Kidney glomerular epithelial cell (primary cell): ENCODE results near the gene TENT5A.
"Not testable (repeated sequence)": the region's sequence is repeated elsewhere in the genome, so short reads cannot be mapped to it uniquely, and the experiment has no call there.

Source experiments
- DNase-seq: peaks from one replicate; lab custom pipeline; 2025; lab: John Stamatoyannopoulos, UW

Gene TENT5A

GRCh38 chr6:81750681-81751387 lies 1.6 kb downstream of the TENT5A start:
- no peak for DNase-seq

DNA sequence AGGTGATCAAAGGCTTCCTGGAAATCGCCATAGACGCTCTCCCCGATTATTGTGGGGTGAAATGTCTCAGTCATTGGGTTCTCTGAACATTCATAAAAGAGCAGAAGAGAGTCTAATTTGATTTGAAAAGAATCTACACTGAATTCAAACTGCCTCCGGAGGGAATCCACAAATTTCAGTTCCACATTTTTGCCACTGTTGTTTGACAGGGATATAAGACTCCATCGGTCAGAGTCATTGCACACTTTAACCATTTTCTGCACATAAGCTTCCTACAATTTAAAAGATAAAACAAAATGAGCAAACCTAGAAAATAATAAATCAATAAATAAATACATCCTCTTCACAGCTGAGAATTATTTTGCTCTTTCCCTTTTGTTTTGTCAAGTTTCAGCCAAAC lies 2.3 kb downstream of the TENT5A start:
- DNase-seq, result no peak

- DNase-seq, result no peak
These were observed 2.8 kb downstream of the TENT5A start for GRCh38 chr6:81749707-81750106.

DNA sequence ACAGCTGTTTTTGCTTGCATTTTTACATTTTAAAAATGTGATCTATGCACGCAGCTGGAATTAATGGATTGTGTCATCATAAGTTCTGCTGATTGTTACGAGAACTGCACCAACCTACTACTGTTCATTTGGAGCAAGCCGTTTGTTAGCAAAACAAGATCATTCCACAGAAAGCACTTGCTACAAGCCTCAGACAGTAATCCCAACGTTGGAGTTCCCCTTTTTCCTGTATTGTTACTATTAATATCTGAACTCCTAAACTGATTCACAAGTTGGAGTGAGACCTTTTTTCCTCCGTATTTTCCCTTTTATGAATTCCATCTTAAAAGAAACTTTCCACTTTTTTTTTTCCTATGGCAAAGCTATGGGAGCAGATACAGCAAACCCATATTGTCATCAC lies 3.5 kb downstream of the TENT5A start:
- DNase-seq, result no peak

DNA sequence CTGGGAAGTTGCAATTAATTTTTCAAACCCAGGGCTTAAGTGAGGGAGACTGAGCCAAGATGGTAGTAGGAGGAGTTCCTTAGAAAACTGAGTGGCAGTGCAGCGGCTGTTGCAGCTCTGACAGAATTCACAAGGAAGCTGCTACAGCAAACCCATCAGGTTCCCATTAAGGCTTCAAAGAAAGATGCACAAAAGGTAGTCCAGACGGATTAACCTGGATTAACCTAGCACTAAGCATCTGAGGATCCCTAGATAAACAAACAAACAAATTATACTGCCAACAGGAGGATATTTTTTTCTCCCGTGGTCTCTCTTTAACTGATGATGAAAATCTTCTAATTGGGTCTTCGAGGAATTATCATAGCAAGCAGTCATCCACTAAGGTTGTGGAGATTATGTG lies 5.2 kb downstream of the TENT5A start:
- DNase-seq, result no peak

DNA sequence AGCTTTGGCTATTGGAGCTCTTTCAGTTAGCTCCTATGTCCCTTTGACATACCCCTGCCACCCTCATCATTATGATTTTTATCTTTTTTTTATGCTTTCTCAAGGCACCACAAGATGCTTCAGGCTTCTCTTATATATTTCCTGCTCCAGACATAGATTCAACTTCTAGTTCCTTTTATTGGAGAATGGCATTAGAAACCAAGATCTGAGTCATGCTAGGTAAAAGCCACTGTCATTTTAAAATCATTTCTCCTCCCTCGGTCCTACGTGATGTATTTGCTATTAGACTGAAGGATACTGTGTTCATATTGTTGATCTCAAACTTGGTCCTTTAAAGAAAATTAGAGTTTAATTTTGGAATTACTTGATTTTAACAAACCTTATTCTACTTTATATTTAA lies 8.3 kb downstream of the TENT5A start:
- DNase-seq, result no peak

DNA sequence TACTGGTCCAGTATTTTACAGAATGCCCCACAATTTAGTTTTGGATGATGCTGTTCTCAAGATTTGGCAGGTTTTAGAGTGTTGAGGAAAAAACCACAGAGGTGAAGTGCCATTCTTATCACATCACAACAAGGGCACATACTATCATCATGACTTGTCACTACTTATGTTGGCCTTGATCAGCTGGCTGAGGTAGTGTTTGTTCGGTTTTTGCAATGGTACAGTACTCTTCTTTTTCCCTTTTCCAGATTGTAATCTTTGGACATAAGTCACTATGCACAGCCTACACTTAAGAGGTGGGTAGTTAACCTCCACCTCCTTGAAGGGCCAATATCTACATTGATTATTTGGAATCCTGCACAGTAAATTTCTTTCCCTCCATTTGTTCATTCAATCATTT lies 8.8 kb downstream of the TENT5A start:
- no peak for DNase-seq

GRCh38 chr6:81741689-81742088 lies 10.8 kb downstream of the TENT5A start:
- no peak for DNase-seq

DNA sequence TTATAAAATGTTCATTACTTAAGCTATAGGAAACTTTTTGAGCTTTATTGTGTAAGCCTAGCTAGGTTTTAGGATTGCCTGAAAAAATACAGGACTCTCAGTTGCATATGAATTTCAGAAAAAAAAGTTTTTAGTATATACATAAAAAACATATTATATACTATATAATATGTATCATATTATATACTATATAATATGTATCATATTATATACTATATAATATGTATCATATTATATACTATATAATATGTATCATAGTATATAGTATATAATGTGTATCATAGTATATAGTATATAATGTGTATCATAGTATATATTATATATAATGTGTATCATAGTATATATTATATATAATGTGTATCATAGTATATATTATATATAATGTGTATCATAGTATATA lies 11.9 kb downstream of the TENT5A start:
- not testable (repeated sequence) for DNase-seq

DNA sequence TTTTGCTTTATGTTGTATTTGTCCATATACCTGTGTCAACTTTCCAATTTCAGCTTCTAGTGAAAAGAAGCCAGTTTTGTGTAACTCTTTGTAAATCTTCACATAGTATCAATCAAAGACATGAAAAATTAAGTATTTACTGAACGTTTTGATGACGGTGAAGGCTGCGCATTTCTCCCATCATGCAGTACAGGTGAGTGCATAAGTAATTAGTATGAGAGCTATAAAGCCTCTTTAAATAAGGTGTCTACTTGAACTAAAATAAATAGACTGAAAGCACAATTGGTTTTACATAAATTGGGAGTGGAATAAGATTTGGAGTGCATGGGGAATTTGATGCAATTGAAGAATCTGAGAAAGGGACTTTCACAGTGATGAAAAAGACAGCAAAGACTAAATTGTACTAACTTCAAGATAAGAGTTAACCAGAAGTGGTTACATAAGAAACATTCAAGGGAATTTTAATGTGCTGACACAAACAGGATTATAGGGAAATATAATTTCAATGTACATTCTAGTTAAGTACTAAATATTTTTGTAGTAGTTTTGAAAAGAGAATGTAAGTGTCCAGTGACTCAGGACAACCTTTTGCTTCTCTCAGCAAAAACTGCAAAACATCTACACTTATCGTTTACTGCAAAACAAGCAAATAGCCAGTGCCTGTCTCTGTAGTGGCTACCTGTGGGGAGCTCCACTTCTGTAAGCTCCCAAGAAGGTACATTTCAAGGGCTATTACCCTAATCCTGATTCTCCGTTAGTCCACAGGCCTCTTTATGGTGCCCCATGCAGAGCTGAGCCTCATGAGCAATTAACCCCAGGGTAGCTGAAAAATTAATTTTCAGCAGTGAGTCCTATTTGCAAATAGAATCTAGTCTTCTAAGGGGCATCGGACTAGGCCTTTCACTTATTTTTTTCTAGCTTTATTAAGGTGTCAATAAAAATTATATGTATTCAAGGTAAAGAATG lies 13.0 kb downstream of the TENT5A start:
- DNase-seq, result no peak

DNA sequence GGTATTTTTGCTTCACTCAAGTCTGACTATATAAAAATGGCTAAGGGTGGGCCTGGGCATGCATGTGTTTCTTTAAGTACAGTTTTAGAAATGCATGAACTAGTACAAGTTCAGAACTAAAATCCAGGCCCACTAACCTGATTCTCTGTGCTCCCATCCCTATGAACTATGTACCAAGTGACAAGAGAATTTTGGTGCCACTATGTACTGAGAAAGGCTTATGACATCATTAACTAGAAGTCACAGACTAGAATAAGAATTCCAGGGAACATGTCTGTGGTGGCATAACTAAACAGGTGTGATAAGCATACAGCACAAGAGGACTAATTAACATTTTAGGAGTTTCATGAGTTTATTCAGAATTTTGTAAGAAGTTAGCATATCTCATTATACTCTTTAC lies 16.1 kb downstream of the TENT5A start:
- no peak for DNase-seq

GRCh38 chr6:81735756-81736380 lies 16.6 kb downstream of the TENT5A start:
- no peak for DNase-seq

GRCh38 chr6:81734500-81735150 lies 17.9 kb downstream of the TENT5A start:
- DNase-seq, result no peak

- DNase-seq, result no peak
These were observed 18.4 kb downstream of the TENT5A start for GRCh38 chr6:81734081-81734480.

- DNase-seq, result no peak
These were observed 20.7 kb downstream of the TENT5A start for GRCh38 chr6:81731814-81732213.

DNA sequence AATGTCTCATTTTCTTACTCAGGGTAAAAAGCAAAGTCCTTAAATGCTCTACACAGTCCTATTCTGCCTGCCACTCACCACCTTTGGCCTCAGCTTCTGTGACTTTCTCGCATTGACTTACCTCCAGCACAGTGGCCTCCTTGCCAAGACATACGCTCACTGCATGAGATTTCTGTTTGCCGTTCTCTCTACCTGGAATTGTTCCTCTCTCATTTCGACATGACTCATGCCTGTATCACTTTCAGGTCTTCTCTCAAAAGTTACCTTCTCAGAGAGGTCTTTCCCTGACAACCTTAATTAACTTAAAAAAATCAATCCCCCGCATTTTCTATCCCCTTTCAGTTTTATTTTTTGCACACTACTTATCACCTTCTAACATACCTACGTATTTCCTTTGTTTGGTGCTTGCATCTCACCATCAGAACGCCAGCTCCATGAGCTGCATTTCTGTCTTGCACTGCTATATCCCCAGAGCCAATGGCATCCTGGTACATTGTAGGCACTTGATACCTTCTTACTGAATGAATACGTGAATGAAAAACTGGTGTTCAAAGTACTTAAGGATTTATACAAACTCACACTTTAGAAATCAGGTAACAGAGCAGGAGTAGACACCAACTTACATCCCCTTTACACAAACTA lies 24.5 kb downstream of the TENT5A start:
- DNase-seq, result no peak

- no peak for DNase-seq
These were observed 27.4 kb downstream of the TENT5A start for GRCh38 chr6:81725127-81725526.

DNA sequence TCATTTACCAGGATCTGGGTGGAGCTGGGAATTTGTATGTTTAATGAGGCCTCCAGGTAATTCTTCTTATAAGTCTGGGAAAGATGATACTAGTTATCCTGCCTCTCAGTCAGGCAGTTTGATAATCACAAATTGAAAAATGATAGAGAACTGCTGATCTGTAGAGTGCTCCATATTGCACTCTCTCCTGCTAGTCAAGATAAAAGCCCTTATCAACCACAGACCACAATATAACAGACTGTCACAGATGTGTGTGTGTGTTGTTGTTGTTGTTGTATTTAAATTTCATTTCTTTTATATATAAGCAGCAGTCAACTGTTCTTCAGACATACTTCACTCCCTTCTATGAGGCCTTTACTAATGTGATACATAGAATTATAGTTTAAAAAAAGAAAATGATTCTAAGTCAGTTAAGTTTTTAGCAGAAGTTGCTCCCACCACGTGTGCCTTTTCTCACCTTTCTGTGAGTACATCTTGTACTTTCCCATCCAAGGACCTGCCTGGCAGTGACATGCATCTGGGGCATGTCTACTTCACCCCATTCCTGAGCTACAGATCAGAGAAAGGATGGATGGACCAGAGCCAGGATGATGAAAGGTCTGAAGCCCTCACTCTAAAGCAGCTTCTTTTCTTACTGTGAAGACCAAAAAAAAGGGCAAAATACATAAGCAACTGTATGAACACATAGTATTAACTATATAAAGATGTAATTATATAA lies 29.8 kb downstream of the TENT5A start:
- DNase-seq, result no peak

DNA sequence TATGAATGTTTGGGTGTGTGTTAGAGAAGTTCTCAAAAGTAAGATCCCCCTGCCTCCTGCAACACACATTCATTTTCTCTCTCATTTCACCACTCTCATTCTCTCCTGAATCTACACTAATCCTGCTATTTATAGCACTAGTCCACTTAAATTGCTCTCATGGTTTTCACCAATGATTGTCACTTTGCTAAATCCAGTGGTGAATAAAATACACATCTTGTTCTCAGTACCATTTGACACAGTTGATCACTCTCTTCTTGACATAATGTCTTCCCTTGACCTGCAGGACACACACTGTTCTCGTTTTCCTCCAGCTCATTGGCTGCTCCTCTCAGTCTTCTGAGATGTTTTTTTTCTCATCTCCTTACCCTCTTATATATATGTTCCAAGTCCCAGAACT lies 32.1 kb downstream of the TENT5A start:
- DNase-seq, result no peak

DNA sequence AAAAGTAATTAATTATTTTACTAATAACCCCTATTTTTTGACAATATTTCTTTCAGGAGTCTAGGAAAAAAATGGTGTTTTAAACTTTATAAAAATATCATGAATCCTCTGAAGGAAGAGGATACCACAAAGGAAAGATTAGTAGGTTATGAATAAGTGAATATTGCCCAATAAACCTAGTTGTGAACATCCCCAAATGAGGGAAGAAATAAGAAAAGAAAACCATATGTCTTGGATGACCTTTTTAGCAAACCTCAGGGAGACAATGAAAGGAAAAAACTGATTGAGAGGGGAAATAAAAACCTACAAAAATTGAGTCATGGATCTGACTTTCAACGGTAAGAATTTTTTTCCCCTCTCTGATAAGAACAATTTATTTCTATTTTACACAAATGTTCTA lies 34.4 kb downstream of the TENT5A start:
- no peak for DNase-seq

DNA sequence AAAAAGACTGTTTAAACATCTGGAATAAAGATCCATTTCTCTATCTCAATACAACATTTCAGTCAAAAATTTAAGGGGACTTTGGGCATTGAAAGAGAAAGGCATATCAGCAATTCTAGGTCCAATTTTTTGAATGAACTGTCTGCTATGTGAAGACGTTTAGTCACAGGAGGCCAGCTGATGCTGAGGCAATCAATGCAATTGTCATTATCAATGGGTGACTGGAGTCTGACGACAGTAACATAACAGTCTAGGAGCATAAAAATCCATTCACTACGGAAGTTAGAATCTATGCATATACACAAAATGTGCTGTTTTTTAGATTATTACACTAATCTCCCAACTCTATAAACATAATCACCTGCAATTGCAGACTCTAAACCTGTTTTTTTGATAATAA lies 37.8 kb downstream of the TENT5A start:
- DNase-seq, result no peak
